ENCODE measurements around the gene ATP9A. TPM values are rescaled to one million over a fixed set of nuclear protein-coding genes. Genes with fewer than 3 reads are reported as not detected.

The ATP9A gene
- total RNA-seq, 2 donors from 2014 or later = 19.5 to 23.4 TPM

DNA sequence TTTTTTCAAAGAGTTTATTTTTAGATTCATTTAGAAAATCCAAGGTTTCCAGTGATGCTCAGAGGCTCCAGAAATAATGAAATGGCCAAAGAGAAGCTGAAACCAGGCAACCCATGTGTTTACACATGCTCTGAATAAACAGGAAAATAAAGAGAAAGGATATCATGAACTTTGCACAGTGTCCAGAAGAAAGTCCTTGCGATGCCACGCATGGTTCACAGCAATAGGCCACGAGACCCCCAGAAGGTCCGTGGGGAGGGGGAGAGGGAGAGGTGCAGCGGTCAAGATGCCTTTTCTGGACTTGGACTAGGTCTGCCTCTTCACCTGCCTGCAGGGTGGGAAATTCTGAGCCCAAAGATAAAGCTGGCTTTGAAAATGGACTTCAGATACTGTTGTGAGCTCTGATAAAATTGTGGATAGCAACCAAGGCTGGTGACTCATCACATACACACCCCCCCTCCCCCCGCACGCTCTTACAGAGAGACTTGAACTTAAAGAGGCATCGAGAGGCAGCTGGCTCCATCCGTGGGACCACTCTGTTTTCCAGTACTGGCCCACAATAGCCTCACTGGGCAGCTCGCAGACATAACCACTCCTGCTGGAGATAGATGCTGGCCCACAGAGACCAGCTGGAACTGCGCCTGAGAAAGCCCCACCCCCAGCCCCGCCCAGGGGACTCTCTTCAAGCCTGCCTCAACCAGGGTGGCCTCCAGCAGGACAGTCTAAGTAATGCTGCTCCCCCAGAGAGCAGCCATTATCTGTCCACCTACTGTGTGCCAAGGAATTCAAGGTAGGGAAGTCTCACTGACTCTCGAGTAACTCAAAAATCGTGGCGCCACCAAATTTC is 204.5 kb downstream of the ATP9A start:
- no peak for TF ChIP-seq CTCF (IDR thresholded peaks at IDR 0.05)
- peak; percentile 90 for DNase-seq (ENCODE audit: low spot score)
- H3K4me1 ChIP-seq = peaks cover 0 to 51% of the 10 kb centered on the region in 2 donors
- H3K27me3 ChIP-seq = no peaks in the 10 kb centered on the region
- peak overlapping the region; percentile 91 to 96 for H3K27ac ChIP-seq
- H3K4me3 ChIP-seq = peak overlapping the region in 1 of 2 donors; percentile 60
- no peaks in the 10 kb centered on the region for H3K9me3 ChIP-seq
- H3K36me3 ChIP-seq = no peaks in the 10 kb centered on the region

DNA sequence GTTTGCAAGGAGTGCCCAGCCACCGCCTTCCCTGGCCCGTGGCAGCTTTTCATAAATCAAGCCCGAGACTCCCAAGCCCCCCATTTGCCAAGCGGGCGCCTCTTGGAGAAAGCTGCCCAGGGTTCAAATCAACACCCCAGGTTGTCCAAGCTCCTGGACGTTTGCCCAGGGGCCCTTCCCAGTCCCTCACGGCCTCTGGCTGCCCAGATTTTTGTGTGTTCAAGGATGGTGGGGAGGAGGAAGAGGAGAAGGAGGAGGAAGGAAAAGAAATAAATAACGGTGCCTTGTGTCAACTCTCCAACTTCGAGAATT is 205.1 kb downstream of the ATP9A start:
- H3K4me1 ChIP-seq = peaks cover 0 to 51% of the 10 kb centered on the region in 2 donors
- TF ChIP-seq CTCF (IDR thresholded peaks at IDR 0.05) = no peak

GRCh38 chr20:51562332-51563173 is 205.6 kb downstream of the ATP9A start:
- peaks cover 0 to 51% of the 10 kb centered on the region in 2 donors for H3K4me1 ChIP-seq
- peak in 1 of 2 donors; percentile 64 for TF ChIP-seq CTCF (IDR thresholded peaks at IDR 0.05)
- peak overlapping the region; percentile 91 to 96 for H3K27ac ChIP-seq
- peak; percentile 94 for DNase-seq (ENCODE audit: low spot score)
- H3K27me3 ChIP-seq = no peaks in the 10 kb centered on the region
- H3K4me3 ChIP-seq = peak overlapping the region; percentile 41 to 60
- no peaks in the 10 kb centered on the region for H3K9me3 ChIP-seq
- H3K36me3 ChIP-seq = no peaks in the 10 kb centered on the region

More for the DNA sequence above, 205.1 kb downstream of the ATP9A start:
- H3K9me3 ChIP-seq = no peaks in the 10 kb centered on the region
- peak overlapping the region; percentile 41 to 60 for H3K4me3 ChIP-seq
- no peaks in the 10 kb centered on the region for H3K27me3 ChIP-seq
- H3K27ac ChIP-seq = peak overlapping the region; percentile 91 to 96
- no peak for DNase-seq (ENCODE audit: low spot score)
- H3K36me3 ChIP-seq = no peaks in the 10 kb centered on the region

GRCh38 chr20:51562027-51562331 is 206.2 kb downstream of the ATP9A start:
- Histone ChIP-seq H3K36me3 (no peaks in the 10 kb centered on the region), H3K27me3 (no peaks in the 10 kb centered on the region), H3K27ac (peak overlapping the region; percentile 91 to 96), H3K4me1 (peaks cover 0 to 51% of the 10 kb centered on the region in 2 donors), H3K9me3 (no peaks in the 10 kb centered on the region), H3K4me3 (peak overlapping the region; percentile 41 to 60)
- no peak for TF ChIP-seq CTCF (IDR thresholded peaks at IDR 0.05)
- DNase-seq (ENCODE audit: low spot score) = no peak

DNA sequence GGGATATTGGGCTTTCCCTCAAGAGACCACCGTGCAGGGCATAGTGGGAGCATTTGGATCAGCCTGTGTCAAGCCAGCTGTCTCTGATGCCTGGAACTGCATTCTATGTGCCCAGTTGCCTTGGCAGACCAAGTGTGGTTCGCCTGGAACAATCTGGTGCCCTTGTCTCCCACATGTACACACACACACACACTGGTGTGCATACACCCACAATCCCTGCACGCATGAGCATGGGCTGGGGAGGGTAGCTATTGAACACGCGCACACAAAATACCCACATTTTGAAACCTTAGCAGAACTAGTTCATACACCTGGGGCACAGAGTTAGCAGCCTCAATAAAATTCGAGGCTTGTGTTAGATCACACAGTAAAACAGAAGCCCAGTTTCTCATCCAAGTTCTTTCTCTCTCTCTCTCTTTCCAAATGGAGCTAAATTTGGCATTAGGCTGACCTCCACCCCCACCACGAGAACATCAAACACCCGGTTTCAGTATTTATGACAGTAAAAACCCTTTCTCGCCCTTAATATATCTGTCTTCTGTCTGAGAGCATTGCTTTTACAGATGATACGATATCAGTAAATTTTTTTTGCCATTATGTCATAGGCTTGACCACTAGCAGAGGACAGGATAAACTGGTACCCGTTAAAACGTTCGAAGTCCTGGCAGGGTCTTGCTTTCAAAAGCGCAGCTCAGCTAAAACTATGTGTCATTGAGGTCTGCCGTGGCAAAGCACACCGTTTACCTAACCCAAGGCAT is 207.5 kb downstream of the ATP9A start:
- peak overlapping the region in 1 of 2 donors; percentile 60 for H3K4me3 ChIP-seq
- DNase-seq (ENCODE audit: low spot score) = no peak
- TF ChIP-seq CTCF (IDR thresholded peaks at IDR 0.05) = no peak
- H3K27me3 ChIP-seq = no peaks in the 10 kb centered on the region
- H3K36me3 ChIP-seq = no peaks in the 10 kb centered on the region
- H3K27ac ChIP-seq = peak overlapping the region; percentile 9 to 19
- no peaks in the 10 kb centered on the region for H3K9me3 ChIP-seq
- peaks cover 0 to 47% of the 10 kb centered on the region in 2 donors for H3K4me1 ChIP-seq

Data from right atrium auricular region (tissue), 2 donors.